ENCODE data around the gene NEXMIF. TPM values are rescaled to one million over a fixed set of nuclear protein-coding genes. Genes with fewer than 3 reads are reported as not detected.

NEXMIF gene
- total RNA-seq, 1 donor from 2014 or later, result 0.87 TPM

DNA sequence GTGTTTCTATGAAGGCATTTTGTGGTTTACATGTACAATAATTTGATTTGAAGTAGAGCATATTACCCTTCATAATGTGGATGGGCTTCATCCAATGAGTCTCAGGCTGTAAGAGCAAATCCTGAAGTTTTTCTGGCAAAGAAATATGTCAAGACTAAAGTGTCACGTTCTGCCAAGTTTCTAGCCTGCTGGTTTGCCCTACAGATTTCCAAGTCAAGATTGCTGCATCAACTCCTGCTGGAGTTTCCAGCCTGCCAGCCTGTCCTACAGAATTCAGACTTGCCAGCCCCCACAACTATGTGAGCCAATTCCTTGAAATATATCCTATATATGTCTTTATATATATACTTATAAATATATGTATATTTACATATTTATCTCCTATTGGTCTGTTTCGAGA is 240.8 kb downstream of the NEXMIF start:
- Histone ChIP-seq H3K36me3 (no peaks in the 10 kb centered on the region), H3K4me1 (no peaks in the 10 kb centered on the region), H3K27me3 (no peaks in the 10 kb centered on the region), H3K9me3 (no peaks in the 10 kb centered on the region), H3K4me3 (no peak overlapping the region), H3K27ac (no peak overlapping the region)
- intact Hi-C loops (cut with DNase I), result no loop called here
- TF ChIP-seq, protein P1, sequence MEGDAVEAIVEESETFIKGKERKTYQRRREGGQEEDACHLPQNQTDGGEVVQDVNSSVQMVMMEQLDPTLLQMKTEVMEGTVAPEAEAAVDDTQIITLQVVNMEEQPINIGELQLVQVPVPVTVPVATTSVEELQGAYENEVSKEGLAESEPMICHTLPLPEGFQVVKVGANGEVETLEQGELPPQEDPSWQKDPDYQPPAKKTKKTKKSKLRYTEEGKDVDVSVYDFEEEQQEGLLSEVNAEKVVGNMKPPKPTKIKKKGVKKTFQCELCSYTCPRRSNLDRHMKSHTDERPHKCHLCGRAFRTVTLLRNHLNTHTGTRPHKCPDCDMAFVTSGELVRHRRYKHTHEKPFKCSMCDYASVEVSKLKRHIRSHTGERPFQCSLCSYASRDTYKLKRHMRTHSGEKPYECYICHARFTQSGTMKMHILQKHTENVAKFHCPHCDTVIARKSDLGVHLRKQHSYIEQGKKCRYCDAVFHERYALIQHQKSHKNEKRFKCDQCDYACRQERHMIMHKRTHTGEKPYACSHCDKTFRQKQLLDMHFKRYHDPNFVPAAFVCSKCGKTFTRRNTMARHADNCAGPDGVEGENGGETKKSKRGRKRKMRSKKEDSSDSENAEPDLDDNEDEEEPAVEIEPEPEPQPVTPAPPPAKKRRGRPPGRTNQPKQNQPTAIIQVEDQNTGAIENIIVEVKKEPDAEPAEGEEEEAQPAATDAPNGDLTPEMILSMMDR (IDR thresholded peaks at IDR 0.05), result no peak
- DNase-seq, result no peak
- no peak for ATAC-seq

Other genes with a start within 250 kb of the NEXMIF start
- 25.4 TPM for gene ABCB7, start 230.8 kb upstream of the NEXMIF start, total RNA-seq

Measured in upper lobe of right lung (tissue), 1 donor.